CD4-positive, alpha-beta memory T cell (primary cell): Measurements from ENCODE around the gene TPM1. TPM values are rescaled to one million over a fixed set of nuclear protein-coding genes. Genes with fewer than 3 reads are reported as not detected.

ENCODE experiments used
- CTCF ChIA-PET: fragments of 350-600 bp; sonication (Branson Sonifier 250); formaldehyde crosslinking; loops from one replicate; lab custom pipeline; 2021; ENCODE audit warnings: inconsistent platforms; ENCODE audit not compliant: partially characterized antibody; lab: Charles Lee
- POLR2A ChIA-PET: fragments of 350-600 bp; sonication (Branson Sonifier 250); formaldehyde crosslinking; loops from one replicate; lab custom pipeline; 2021; ENCODE audit not compliant: partially characterized antibody; lab: Charles Lee
- DNase-seq, 5 donors: peaks; one replicate each; pipeline versions ENCODE4 v3.0.0 to v3.0.0-alpha.2; 2020 to 2022; ENCODE audit warnings: mixed read lengths in 1 of 5
- H3K27ac ChIP-seq: one replicate; pipeline ENCODE4 v1.7.0; 2013; ENCODE audit warnings: low read depth, low read length
- H3K27me3 ChIP-seq: 2 replicates; pipeline ENCODE4 v1.7.0; 2013; ENCODE audit warnings: mild to moderate bottlenecking, low read length, moderate library complexity; ENCODE audit not compliant: insufficient read depth
- H3K36me3 ChIP-seq: 2 replicates; pipeline ENCODE4 v1.7.0; 2013; ENCODE audit warnings: mild to moderate bottlenecking, low read length, moderate library complexity; ENCODE audit not compliant: insufficient read depth
- H3K4me1 ChIP-seq: 2 replicates; pipeline ENCODE4 v1.7.0; 2013; ENCODE audit warnings: mild to moderate bottlenecking, low read length, moderate library complexity; ENCODE audit not compliant: insufficient read depth
- H3K4me3 ChIP-seq, 2 donors: one replicate each; pipeline ENCODE4 v1.7.0; 2013; ENCODE audit warnings: low read length in 2 of 2, mild to moderate bottlenecking in 1 of 2
- H3K9me3 ChIP-seq, 2 donors: one replicate each; pipeline ENCODE4 v1.7.0; 2013; ENCODE audit warnings: low read length in 2 of 2, control low read depth in 1 of 2; ENCODE audit not compliant: control insufficient read depth in 1 of 2
- H3K27ac Mint-ChIP-seq, 7 donors: one replicate each; pipeline ENCODE4 v1.8.0; 2020 to 2021; ENCODE audit warnings: mixed read lengths in 7 of 7, mild to moderate bottlenecking in 6 of 7, inconsistent platforms in 3 of 7, moderate library complexity in 3 of 7
- H3K27me3 Mint-ChIP-seq, 2 donors: one replicate each; pipeline ENCODE4 v1.8.0; 2020 to 2021; ENCODE audit warnings: mixed read lengths in 2 of 2
- H3K36me3 Mint-ChIP-seq, 2 donors: one replicate each; pipeline ENCODE4 v1.8.0; 2020 to 2021; ENCODE audit warnings: mixed read lengths in 2 of 2, inconsistent platforms in 1 of 2, mild to moderate bottlenecking in 1 of 2
- H3K4me1 Mint-ChIP-seq, 4 donors: one replicate each; pipeline ENCODE4 v1.8.0; 2020 to 2021; ENCODE audit warnings: mixed read lengths in 4 of 4, mild to moderate bottlenecking in 1 of 4
- H3K4me3 Mint-ChIP-seq, 8 donors: one replicate each; pipeline ENCODE4 v1.8.0; 2020 to 2021; ENCODE audit warnings: mixed read lengths in 8 of 8, mild to moderate bottlenecking in 7 of 8, moderate library complexity in 6 of 8, inconsistent platforms in 3 of 8
- H3K9me3 Mint-ChIP-seq, 8 donors: one replicate each; pipeline ENCODE4 v1.8.0; 2020 to 2021; ENCODE audit warnings: mixed read lengths in 8 of 8, mild to moderate bottlenecking in 5 of 8, inconsistent platforms in 3 of 8, moderate library complexity in 1 of 8
- intact Hi-C: fragments of 100-400 bp; cut with micrococcal nuclease; formaldehyde crosslinking; loops from one replicate; pipeline ENCODE4 v1.15.1; 2023
- polyA plus RNA-seq, 2 donors: library from polyadenylated mRNA; unstranded; fragments of 300-500 nt; fragmentation: Illumina TruSeq; gene quantifications; one replicate each; pipeline ENCODE4 v1.2.3, GENCODE V29; 2021
- total RNA-seq, 2 experiments: library from RNA; stranded (reverse); gene quantifications; one replicate each; pipeline ENCODE4 v1.2.3, GENCODE V29; 2021

Gene TPM1
- total and polyA plus RNA-seq, 4 experiments from 2014 or later, result 8.5 to 29.4 (median 18.4) TPM

- Histone ChIP-seq H3K36me3 (no peaks in the 10 kb centered on the region), H3K27me3 (no peaks in the 10 kb centered on the region), H3K4me1 (no peaks in the 10 kb centered on the region), H3K4me3 (no peak overlapping the region), H3K9me3 (no peaks in the 10 kb centered on the region), H3K27ac (no peak overlapping the region)
- intact Hi-C loops, result loop anchor here (5.0 kb wide), 1 partner anchor 977 kb away; no protein-coding TSS in a partner anchor
- peaks cover 0 to 2% (median 0%) of the 10 kb centered on the region in 4 donors for H3K4me1 Mint-ChIP-seq
- ChIA-PET POLR2A (no interaction called here), CTCF (interaction anchor here (7.6 kb wide), 1 partner anchor 44 kb away, joined by 118 read pairs; no protein-coding TSS in a partner anchor)
- DNase-seq, result no peak
- H3K4me3 Mint-ChIP-seq, result no peak overlapping the region
- H3K27me3 Mint-ChIP-seq, result peaks cover 0 to 2% of the 10 kb centered on the region in 2 donors
- H3K9me3 Mint-ChIP-seq, result no peaks in the 10 kb centered on the region
- H3K36me3 Mint-ChIP-seq, result no peaks in the 10 kb centered on the region
- H3K27ac Mint-ChIP-seq, result no peak overlapping the region
These were observed 47.9 kb downstream of the TPM1 start for GRCh38 chr15:63090472-63090871.

GRCh38 chr15:63090887-63091286 is 48.3 kb downstream of the TPM1 start:
- peaks cover 0 to 2% (median 0%) of the 10 kb centered on the region in 4 donors for H3K4me1 Mint-ChIP-seq
- no peak overlapping the region for H3K4me3 ChIP-seq
- no peak overlapping the region for H3K4me3 Mint-ChIP-seq
- H3K27me3 ChIP-seq, result no peaks in the 10 kb centered on the region
- POLR2A ChIA-PET, result no interaction called here
- intact Hi-C loops, result loop anchor here (5.0 kb wide), 1 partner anchor 976 kb away; no protein-coding TSS in a partner anchor
- H3K27me3 Mint-ChIP-seq, result peaks cover 0 to 2% of the 10 kb centered on the region in 2 donors
- H3K9me3 Mint-ChIP-seq, result no peaks in the 10 kb centered on the region
- no peaks in the 10 kb centered on the region for H3K9me3 ChIP-seq
- no peak overlapping the region for H3K27ac ChIP-seq
- no peaks in the 10 kb centered on the region for H3K36me3 Mint-ChIP-seq
- CTCF ChIA-PET, result interaction anchor here (7.6 kb wide), 1 partner anchor 44 kb away, joined by 118 read pairs; no protein-coding TSS in a partner anchor
- no peak for DNase-seq
- no peaks in the 10 kb centered on the region for H3K4me1 ChIP-seq
- H3K36me3 ChIP-seq, result no peaks in the 10 kb centered on the region
- H3K27ac Mint-ChIP-seq, result no peak overlapping the region

- ChIA-PET POLR2A (no interaction called here), CTCF (interaction anchor here (1.3 to 7.6 kb wide), 2 partner anchors 45 to 310 kb away, joined by 3 to 118 read pairs; no protein-coding TSS in a partner anchor)
- peaks cover 0 to 2% (median 0%) of the 10 kb centered on the region in 4 donors for H3K4me1 Mint-ChIP-seq
- Histone ChIP-seq H3K9me3 (no peaks in the 10 kb centered on the region), H3K4me3 (no peak overlapping the region), H3K4me1 (no peaks in the 10 kb centered on the region), H3K27ac (no peak overlapping the region), H3K27me3 (no peaks in the 10 kb centered on the region), H3K36me3 (no peaks in the 10 kb centered on the region)
- intact Hi-C loops, result loop anchor here (5.0 kb wide), 1 partner anchor 975 kb away; no protein-coding TSS in a partner anchor
- peaks cover 0 to 2% of the 10 kb centered on the region in 2 donors for H3K27me3 Mint-ChIP-seq
- no peak for DNase-seq
- no peak overlapping the region for H3K27ac Mint-ChIP-seq
- no peak overlapping the region for H3K4me3 Mint-ChIP-seq
- H3K9me3 Mint-ChIP-seq, result no peaks in the 10 kb centered on the region
- H3K36me3 Mint-ChIP-seq, result no peaks in the 10 kb centered on the region
These were observed 49.3 kb downstream of the TPM1 start for GRCh38 chr15:63091679-63092446.

- H3K36me3 ChIP-seq, result no peaks in the 10 kb centered on the region
These were observed 51.1 kb downstream of the TPM1 start for GRCh38 chr15:63093486-63094205.

GRCh38 chr15:63094495-63094931 is 52.0 kb downstream of the TPM1 start:
- POLR2A ChIA-PET, result interaction anchor here (0.5 kb wide), 1 partner anchor 465 kb away, joined by 3 read pairs; no protein-coding TSS in a partner anchor
- no peak overlapping the region for H3K27ac Mint-ChIP-seq
- H3K9me3 Mint-ChIP-seq, result peaks cover 0 to 2% (median 0%) of the 10 kb centered on the region in 8 donors

More at GRCh38 chr15:63093486-63094205, 51.1 kb downstream of the TPM1 start:
- Histone ChIP-seq H3K27me3 (no peaks in the 10 kb centered on the region), H3K9me3 (no peaks in the 10 kb centered on the region), H3K27ac (no peak overlapping the region), H3K4me1 (no peaks in the 10 kb centered on the region), H3K4me3 (no peak overlapping the region)
- H3K4me3 Mint-ChIP-seq, result no peak overlapping the region
- no peak overlapping the region for H3K27ac Mint-ChIP-seq
- ChIA-PET CTCF (interaction anchor here (0.6 to 7.6 kb wide), 13 partner anchors 12 to 388 kb away, joined by 3 to 118 read pairs (median 3); no protein-coding TSS in a partner anchor), POLR2A (no interaction called here)
- peak; percentile 57 to 62 (median 57) for DNase-seq
- peaks cover 0 to 2% of the 10 kb centered on the region in 2 donors for H3K27me3 Mint-ChIP-seq
- H3K4me1 Mint-ChIP-seq, result peaks cover 0 to 2% (median 0%) of the 10 kb centered on the region in 4 donors
- intact Hi-C loops, result loop anchor here (1.0 to 5.0 kb wide), 3 partner anchors 45 to 974 kb away; no protein-coding TSS in a partner anchor
- no peaks in the 10 kb centered on the region for H3K36me3 Mint-ChIP-seq
- peaks cover 0 to 2% (median 0%) of the 10 kb centered on the region in 8 donors for H3K9me3 Mint-ChIP-seq

GRCh38 chr15:63096178-63096577 is 53.6 kb downstream of the TPM1 start:
- Mint-ChIP-seq H3K27me3 (peaks cover 0 to 2% of the 10 kb centered on the region in 2 donors), H3K9me3 (peaks cover 0 to 2% (median 0%) of the 10 kb centered on the region in 8 donors), H3K4me1 (peaks cover 0 to 2% (median 0%) of the 10 kb centered on the region in 4 donors), H3K27ac (no peak overlapping the region), H3K36me3 (no peaks in the 10 kb centered on the region), H3K4me3 (no peak overlapping the region)
- no peak for DNase-seq
- intact Hi-C loops, result no loop called here
- H3K36me3 ChIP-seq, result no peaks in the 10 kb centered on the region
- H3K4me3 ChIP-seq, result no peak overlapping the region
- H3K9me3 ChIP-seq, result no peaks in the 10 kb centered on the region
- POLR2A ChIA-PET, result no interaction called here
- CTCF ChIA-PET, result interaction anchor here (7.6 kb wide), 1 partner anchor 50 kb away, joined by 118 read pairs; no protein-coding TSS in a partner anchor
- no peak overlapping the region for H3K27ac ChIP-seq
- no peaks in the 10 kb centered on the region for H3K27me3 ChIP-seq
- no peaks in the 10 kb centered on the region for H3K4me1 ChIP-seq

More at GRCh38 chr15:63094495-63094931, 52.0 kb downstream of the TPM1 start:
- intact Hi-C loops, result loop anchor here (5.0 kb wide), 1 partner anchor 973 kb away; no protein-coding TSS in a partner anchor
- Histone ChIP-seq H3K36me3 (no peaks in the 10 kb centered on the region), H3K4me3 (no peak overlapping the region), H3K27ac (no peak overlapping the region), H3K9me3 (no peaks in the 10 kb centered on the region), H3K4me1 (no peaks in the 10 kb centered on the region), H3K27me3 (no peaks in the 10 kb centered on the region)
- CTCF ChIA-PET, result interaction anchor here (0.7 to 7.6 kb wide), 9 partner anchors 11 to 249 kb away, joined by 3 to 118 read pairs (median 4); no protein-coding TSS in a partner anchor
- Mint-ChIP-seq H3K36me3 (no peaks in the 10 kb centered on the region), H3K4me1 (peaks cover 0 to 2% (median 0%) of the 10 kb centered on the region in 4 donors), H3K27me3 (peaks cover 0 to 2% of the 10 kb centered on the region in 2 donors), H3K4me3 (no peak overlapping the region)
- no peak for DNase-seq
